K562 (cell line): ENCODE results near the gene NEMF. TPM values are rescaled to one million over a fixed set of nuclear protein-coding genes. Genes with fewer than 3 reads are reported as not detected.

Experiments used
- HBP1 ChIP-seq: fragments of 450-650 bp; formaldehyde crosslinking; IDR thresholded peaks from 2 replicates; pipeline ENCODE4 v1.4.0; 2022; ENCODE audit warnings: missing genetic modification characterization
- HINFP ChIP-seq: fragments of 450-650 bp; conservative IDR thresholded peaks from 2 replicates; pipeline ENCODE4 v1.6.1; 2016; ENCODE audit warnings: missing genetic modification characterization, low read depth, mild to moderate bottlenecking, control low read depth, missing compliant biosample characterization
- LEF1 ChIP-seq: fragments of 450-650 bp; IDR thresholded peaks from 2 replicates; pipeline ENCODE4 v1.6.1; 2016; ENCODE audit warnings: mild to moderate bottlenecking
- PCBP1 ChIP-seq: fragments of 200-400 bp; formaldehyde crosslinking; IDR thresholded peaks from 2 replicates; pipeline ENCODE4 v1.6.1; 2018; ENCODE audit warnings: mild to moderate bottlenecking, low read depth, low read length; ENCODE audit not compliant: poor library complexity, severe bottlenecking
- SAFB ChIP-seq: fragments of 200-400 bp; formaldehyde crosslinking; IDR thresholded peaks from 2 replicates; pipeline ENCODE4 v1.6.1; 2017; ENCODE audit warnings: low read depth, low read length, borderline replicate concordance
- SRSF3 ChIP-seq: fragments of 200-400 bp; formaldehyde crosslinking; IDR thresholded peaks from 2 replicates; pipeline ENCODE4 v1.6.1; 2016; ENCODE audit warnings: mild to moderate bottlenecking, low read length, moderate library complexity; ENCODE audit not compliant: insufficient read depth
- UBTF ChIP-seq, 2 experiments: IDR thresholded peaks; 2 replicates each; pipeline ENCODE4 v1.6.1; 2012; ENCODE audit warnings: improper control_type of control experiment in 2 of 2, low read depth in 2 of 2, low read length in 2 of 2, borderline replicate concordance in 1 of 2
- USF2 ChIP-seq: sonication (generic); formaldehyde crosslinking; IDR thresholded peaks from 2 replicates; pipeline ENCODE4 v1.5.0; 2020; ENCODE audit warnings: missing genetic modification reagents
- ZFP30 ChIP-seq: fragments of 250-450 bp; sonication (Bioruptor Pico); IDR thresholded peaks from 2 replicates; pipeline ENCODE4 v1.8.0; 2022; ENCODE audit warnings: moderate library complexity, mild to moderate bottlenecking, inconsistent platforms, borderline replicate concordance
- ZNF146 ChIP-seq: IDR thresholded peaks from one replicate; pipeline ENCODE4 v1.6.1; 2018; ENCODE audit warnings: missing compliant biosample characterization; ENCODE audit not compliant: unreplicated experiment
- polyA plus RNA-seq, 8 experiments: library from polyadenylated mRNA; depleted of rRNA in 4 of 8; stranded (reverse) in 5 of 8; unstranded in 3 of 8; fragments of >200 nt; fragmentation: Nextera tagmentation in 2 of 8; fragmentation: Illumina TruSeq in 1 of 8; extraction: Ambion mirVana in 2 of 8; extraction: Trizol in 1 of 8; gene quantifications; 2 replicates each; pipeline versions ENCODE4 v1.2.1 to v1.2.3, GENCODE V29; 2011 to 2014; ENCODE audit warnings: inconsistent platforms in 1 of 8, missing spikeins in 1 of 8
- total RNA-seq, 7 experiments: library from RNA; depleted of rRNA in 6 of 7; stranded (reverse); fragments of >200 nt in 6 of 7; fragmentation: Illumina TruSeq in 2 of 7; extraction: Trizol in 2 of 7; gene quantifications; 2 replicates each; pipeline versions ENCODE4 v1.2.1 to v1.2.3, GENCODE V29; 2011 to 2021; ENCODE audit warnings: low replicate concordance in 1 of 7
- TF ChIP-seq, protein P1 (sequence below): sonication (generic); formaldehyde crosslinking; IDR thresholded peaks from 2 replicates; pipeline ENCODE4 v1.8.0; 2022; ENCODE audit warnings: missing genetic modification reagents, mild to moderate bottlenecking, borderline replicate concordance

Gene NEMF
- total and polyA plus RNA-seq, 9 of the 15 experiments (the other 6 are each of a cell fraction or from before 2014, with no cell fraction given): 38.8 to 94.4 (median 61.0) TPM

GRCh38 chr14:49767571-49768300 is 84.9 kb downstream of the NEMF start, which contains the start of gene KLHDC2 (continued):
- no peak for TF ChIP-seq HINFP (tag)
- TF ChIP-seq ZNF146 (CRISPR knock-in tag): no peak
- TF ChIP-seq HBP1 (CRISPR knock-in tag): no peak
- TF ChIP-seq ZFP30 (CRISPR knock-in tag): no peak
- TF ChIP-seq, protein P1, sequence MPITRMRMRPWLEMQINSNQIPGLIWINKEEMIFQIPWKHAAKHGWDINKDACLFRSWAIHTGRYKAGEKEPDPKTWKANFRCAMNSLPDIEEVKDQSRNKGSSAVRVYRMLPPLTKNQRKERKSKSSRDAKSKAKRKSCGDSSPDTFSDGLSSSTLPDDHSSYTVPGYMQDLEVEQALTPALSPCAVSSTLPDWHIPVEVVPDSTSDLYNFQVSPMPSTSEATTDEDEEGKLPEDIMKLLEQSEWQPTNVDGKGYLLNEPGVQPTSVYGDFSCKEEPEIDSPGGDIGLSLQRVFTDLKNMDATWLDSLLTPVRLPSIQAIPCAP (CRISPR knock-in tag): no peak
- TF ChIP-seq SRSF3: no peak
- TF ChIP-seq PCBP1: no peak
- peak; percentile 43; the same call in 1 of the 2 replicates for TF ChIP-seq USF2 (CRISPR knock-in tag)
- TF ChIP-seq SAFB: no peak
- no peak for TF ChIP-seq LEF1
- peak; percentile 58 to 95; a peak in 2 of 4 replicates for TF ChIP-seq UBTF (IDR thresholded peaks at IDR 0.05; ENCODE audit: borderline replicate concordance in 1 of 2, low read depth in 2 of 2, low read length in 2 of 2)
